Effector memory CD4-positive, alpha-beta T cell (primary cell): ENCODE results near the gene POU1F1.
"Not testable (repeated sequence)": the region's sequence is repeated elsewhere in the genome, so short reads cannot be mapped to it uniquely, and the experiment has no call there.

Source experiments
- DNase-seq, 3 donors: peaks; one replicate each; pipeline ENCODE4 v3.0.0-alpha.2; 2020
- H3K27ac ChIP-seq: 2 replicates; pipeline ENCODE4 v1.7.0; 2013; ENCODE audit warnings: mild to moderate bottlenecking, low read length, moderate library complexity; ENCODE audit not compliant: insufficient read depth, poor library complexity, severe bottlenecking
- H3K27me3 ChIP-seq: replicated peaks from 2 replicates; pipeline ENCODE4 v1.7.0; 2013; ENCODE audit warnings: mild to moderate bottlenecking, low read length; ENCODE audit not compliant: insufficient read depth, control insufficient read depth, poor library complexity, severe bottlenecking
- H3K36me3 ChIP-seq: 2 replicates; pipeline ENCODE4 v1.7.0; 2013; ENCODE audit warnings: mild to moderate bottlenecking, low read length, moderate library complexity; ENCODE audit not compliant: control insufficient read depth, insufficient read depth
- H3K4me1 ChIP-seq: 2 replicates; pipeline ENCODE4 v1.7.0; 2013; ENCODE audit warnings: low read length, mild to moderate bottlenecking; ENCODE audit not compliant: control insufficient read depth, insufficient read depth, poor library complexity, severe bottlenecking
- H3K4me3 ChIP-seq: 2 replicates; pipeline ENCODE4 v1.7.0; 2013; ENCODE audit warnings: low read length, low read depth, mild to moderate bottlenecking; ENCODE audit not compliant: insufficient read depth, poor library complexity, severe bottlenecking
- H3K9me3 ChIP-seq: 2 replicates; pipeline ENCODE4 v1.7.0; 2013; ENCODE audit warnings: mild to moderate bottlenecking, low read length, moderate library complexity; ENCODE audit not compliant: control insufficient read depth

The POU1F1 gene

GRCh38 chr3:87261925-87262324 is 14.5 kb downstream of the POU1F1 start:
- Histone ChIP-seq H3K4me1 (no peaks in the 10 kb centered on the region), H3K4me3 (no peak overlapping the region), H3K36me3 (no peaks in the 10 kb centered on the region), H3K9me3 (no peaks in the 10 kb centered on the region), H3K27me3 (no peaks in the 10 kb centered on the region), H3K27ac (no peak overlapping the region)
- DNase-seq = no peak

GRCh38 chr3:87260270-87260669 is 16.1 kb downstream of the POU1F1 start:
- Histone ChIP-seq H3K27ac (no peak overlapping the region), H3K36me3 (no peaks in the 10 kb centered on the region), H3K4me3 (no peak overlapping the region), H3K4me1 (no peaks in the 10 kb centered on the region), H3K27me3 (no peaks in the 10 kb centered on the region), H3K9me3 (no peaks in the 10 kb centered on the region)
- DNase-seq = no peak

- no peak for DNase-seq
- Histone ChIP-seq H3K9me3 (no peaks in the 10 kb centered on the region), H3K36me3 (peaks cover 27% of the 10 kb centered on the region), H3K4me3 (no peak overlapping the region), H3K27ac (no peak overlapping the region), H3K27me3 (no peaks in the 10 kb centered on the region), H3K4me1 (no peaks in the 10 kb centered on the region)
These were observed 26.4 kb downstream of the POU1F1 start for GRCh38 chr3:87250009-87250408.

- H3K4me1 ChIP-seq = no peaks in the 10 kb centered on the region
- no peaks in the 10 kb centered on the region for H3K27me3 ChIP-seq
- DNase-seq = no peak
- H3K9me3 ChIP-seq = no peaks in the 10 kb centered on the region
- no peak overlapping the region for H3K4me3 ChIP-seq
- H3K36me3 ChIP-seq = peaks cover 26% of the 10 kb centered on the region
- no peak overlapping the region for H3K27ac ChIP-seq
These were observed 27.6 kb downstream of the POU1F1 start for GRCh38 chr3:87248831-87249230.

GRCh38 chr3:87248231-87248630 is 28.2 kb downstream of the POU1F1 start:
- H3K36me3 ChIP-seq = peaks cover 20% of the 10 kb centered on the region
- not testable (repeated sequence) for DNase-seq, H3K4me3 ChIP-seq, H3K9me3 ChIP-seq, H3K27ac ChIP-seq, H3K27me3 ChIP-seq, H3K4me1 ChIP-seq

GRCh38 chr3:87247430-87247773 is 29.0 kb downstream of the POU1F1 start:
- no peak for DNase-seq
- peaks cover 19% of the 10 kb centered on the region for H3K36me3 ChIP-seq
- H3K27me3 ChIP-seq = no peaks in the 10 kb centered on the region
- no peak overlapping the region for H3K4me3 ChIP-seq
- H3K4me1 ChIP-seq = no peaks in the 10 kb centered on the region
- no peak overlapping the region for H3K27ac ChIP-seq
- no peaks in the 10 kb centered on the region for H3K9me3 ChIP-seq

GRCh38 chr3:87246662-87247429 is 29.5 kb downstream of the POU1F1 start:
- no peaks in the 10 kb centered on the region for H3K27me3 ChIP-seq
- peaks cover 19% of the 10 kb centered on the region for H3K36me3 ChIP-seq
- no peaks in the 10 kb centered on the region for H3K4me1 ChIP-seq
- no peak overlapping the region for H3K27ac ChIP-seq
- no peaks in the 10 kb centered on the region for H3K9me3 ChIP-seq
- no peak overlapping the region for H3K4me3 ChIP-seq
- DNase-seq = no peak

GRCh38 chr3:87236093-87236492 is 40.3 kb downstream of the POU1F1 start:
- H3K27ac ChIP-seq = no peak overlapping the region
- no peak for DNase-seq

GRCh38 chr3:87233805-87234204 is 42.6 kb downstream of the POU1F1 start:
- no peaks in the 10 kb centered on the region for H3K27me3 ChIP-seq
- DNase-seq = no peak
- no peaks in the 10 kb centered on the region for H3K4me1 ChIP-seq
- no peak overlapping the region for H3K27ac ChIP-seq
- no peak overlapping the region for H3K4me3 ChIP-seq
- H3K9me3 ChIP-seq = no peaks in the 10 kb centered on the region
- peaks cover 5% of the 10 kb centered on the region for H3K36me3 ChIP-seq

More at GRCh38 chr3:87236093-87236492, 40.3 kb downstream of the POU1F1 start:
- no peak overlapping the region for H3K4me3 ChIP-seq
- H3K4me1 ChIP-seq = no peaks in the 10 kb centered on the region
- no peaks in the 10 kb centered on the region for H3K27me3 ChIP-seq
- no peaks in the 10 kb centered on the region for H3K9me3 ChIP-seq
- H3K36me3 ChIP-seq = peaks cover 5% of the 10 kb centered on the region

- Histone ChIP-seq H3K4me3 (no peak overlapping the region), H3K27me3 (no peaks in the 10 kb centered on the region), H3K4me1 (peaks cover 11% of the 10 kb centered on the region), H3K9me3 (no peaks in the 10 kb centered on the region), H3K36me3 (peaks cover 3% of the 10 kb centered on the region), H3K27ac (no peak overlapping the region)
- DNase-seq = no peak
These were observed 47.3 kb downstream of the POU1F1 start for GRCh38 chr3:87229113-87229512.
